GM12878 (cell line): ENCODE measurements around the gene SMG9. TPM values are rescaled to one million over a fixed set of nuclear protein-coding genes. Genes with fewer than 3 reads are reported as not detected.

Experiments used
- ATAC-seq: fragments of 200-7000 bp; cut with Tn5 transposase; 3 replicates; pipeline ENCODE4 v1.9.1; 2020; ENCODE audit warnings: mild to moderate bottlenecking, moderate library complexity
- BruUV-seq: library from RNA; stranded (reverse); fragments of 400-500 nt; replicated peaks from 2 replicates; lab custom pipeline; 2021; lab: Mats Ljungman, UMichigan
- CTCF ChIA-PET: fragments of 300-600 bp; sonication (Branson Sonifier 250); formaldehyde crosslinking; extraction: SDS; loops from one replicate; lab custom pipeline; 2021; ENCODE audit warnings: inconsistent platforms; lab: Yijun Ruan, JAX
- POLR2A ChIA-PET: fragments of 350-600 bp; formaldehyde crosslinking; extraction: SDS; loops from one replicate; lab custom pipeline; 2021; ENCODE audit warnings: inconsistent platforms; lab: Charles Lee
- RAD21 ChIA-PET: fragments of 300-600 bp; sonication (Branson Sonifier 250); formaldehyde crosslinking; loops from one replicate; lab custom pipeline; 2023; ENCODE audit warnings: antibody characterized with exemption; ENCODE audit not compliant: unreplicated experiment; lab: Charles Lee
- SMC1A ChIA-PET: fragments of 300-600 bp; sonication (Branson Sonifier 250); formaldehyde crosslinking; loops from one replicate; lab custom pipeline; 2023; ENCODE audit not compliant: unreplicated experiment, uncharacterized antibody; lab: Charles Lee
- DNase-seq: peaks from one replicate; pipeline ENCODE4 v3.0.0-alpha.2; 2011; ENCODE audit warnings: low read depth, low spot score
- FAIRE-seq: peaks from 3 replicates; lab custom pipeline; 2011; peaks lifted over from hg19 to GRCh38; lab: Jason Lieb, UNC
- H2AFZ ChIP-seq: 2 replicates; pipeline ENCODE4 v1.6.0; 2011; ENCODE audit warnings: low read depth, low read length, control low read depth; ENCODE audit not compliant: control insufficient read depth
- H3K27ac ChIP-seq: 2 replicates; pipeline ENCODE4 v1.5.1; 2011; ENCODE audit warnings: control low read depth; ENCODE audit not compliant: control insufficient read depth, insufficient read depth
- H3K27me3 ChIP-seq, 2 experiments: replicated peaks in 1 of 2; 2 replicates each; pipeline versions ENCODE4 v1.6.0 to v1.6.1; 2011; ENCODE audit warnings: low read length in 1 of 2; ENCODE audit not compliant: control insufficient read depth in 2 of 2, insufficient read depth in 2 of 2
- H3K36me3 ChIP-seq, 2 experiments: 2 replicates each; pipeline ENCODE4 v1.5.1; 2011; ENCODE audit warnings: low read length in 1 of 2; ENCODE audit not compliant: control insufficient read depth in 2 of 2, insufficient read depth in 2 of 2
- H3K4me1 ChIP-seq: 2 replicates; pipeline ENCODE4 v1.6.1; 2011; ENCODE audit warnings: mild to moderate bottlenecking, low read length, moderate library complexity, mixed read lengths; ENCODE audit not compliant: control insufficient read depth, insufficient read depth
- H3K4me2 ChIP-seq: 2 replicates; pipeline ENCODE4 v1.6.0; 2011; ENCODE audit warnings: control low read depth; ENCODE audit not compliant: control insufficient read depth, insufficient read depth
- H3K4me3 ChIP-seq: fragments of 200-600 bp; sonication (generic); 2 replicates; pipeline ENCODE4 v1.5.1; 2016
- H3K79me2 ChIP-seq: 2 replicates; pipeline ENCODE4 v1.6.0; 2011; ENCODE audit warnings: low read length; ENCODE audit not compliant: control insufficient read depth, insufficient read depth
- H3K9ac ChIP-seq: 2 replicates; pipeline ENCODE4 v1.8.0; 2011; ENCODE audit warnings: low read length, control low read depth, mixed read lengths; ENCODE audit not compliant: control insufficient read depth, insufficient read depth
- H3K9me3 ChIP-seq: replicated peaks from 3 replicates; pipeline ENCODE4 v1.5.1; 2011; ENCODE audit warnings: mild to moderate bottlenecking, low read length; ENCODE audit not compliant: control insufficient read depth, insufficient read depth
- H4K20me1 ChIP-seq: 2 replicates; pipeline ENCODE4 v1.6.0; 2011; ENCODE audit not compliant: control insufficient read depth, insufficient read depth
- ATF7 ChIP-seq: fragments of 450-650 bp; IDR thresholded peaks from 2 replicates; pipeline ENCODE4 v1.6.1; 2016; ENCODE audit warnings: low read depth, mild to moderate bottlenecking
- BCLAF1 ChIP-seq: fragments of 450-650 bp; IDR thresholded peaks from 2 replicates; pipeline ENCODE4 v1.6.1; 2017; ENCODE audit warnings: antibody characterized with exemption, mild to moderate bottlenecking, moderate library complexity
- EP300 ChIP-seq, 2 experiments: fragments of 150-350 bp in 1 of 2; IDR thresholded peaks; 2 replicates each; pipeline ENCODE4 v1.6.1; 2011 to 2012; ENCODE audit warnings: low read depth in 2 of 2, low read length in 2 of 2, borderline replicate concordance in 1 of 2, improper control_type of control experiment in 1 of 2, inconsistent platforms in 1 of 2; ENCODE audit not compliant: control insufficient read depth in 1 of 2
- FOXM1 ChIP-seq: IDR thresholded peaks from 2 replicates; pipeline ENCODE4 v1.6.1; 2012; ENCODE audit warnings: low read depth, mild to moderate bottlenecking, inconsistent platforms, low read length, moderate library complexity
- HDGF ChIP-seq: fragments of 450-650 bp; IDR thresholded peaks from 2 replicates; pipeline ENCODE4 v1.6.1; 2016; ENCODE audit warnings: antibody characterized with exemption
- IKZF1 ChIP-seq: fragments of 450-650 bp; conservative IDR thresholded peaks from 2 replicates; pipeline ENCODE4 v1.6.1; 2017; ENCODE audit warnings: antibody characterized with exemption, mild to moderate bottlenecking
- JUNB ChIP-seq: IDR thresholded peaks from 2 replicates; pipeline ENCODE4 v1.6.1; 2016; ENCODE audit warnings: antibody characterized with exemption, mild to moderate bottlenecking
- SIN3A ChIP-seq: IDR thresholded peaks from 2 replicates; pipeline ENCODE4 v1.6.1; 2012; ENCODE audit warnings: low read depth, low read length, improper control_type of control experiment
- SUZ12 ChIP-seq: fragments of 200-600 bp; sonication (generic); IDR thresholded peaks from one replicate; pipeline ENCODE4 v1.6.1; 2018; ENCODE audit warnings: antibody characterized with exemption, mild to moderate bottlenecking; ENCODE audit not compliant: unreplicated experiment
- TARDBP ChIP-seq: IDR thresholded peaks from 2 replicates; pipeline ENCODE4 v1.6.1; 2016; ENCODE audit warnings: borderline replicate concordance
- ZSCAN29 ChIP-seq: fragments of 450-650 bp; IDR thresholded peaks from 2 replicates; pipeline ENCODE4 v1.6.1; 2017; ENCODE audit warnings: mild to moderate bottlenecking, moderate library complexity
- WGBS: methylation state at CpG from one replicate; pipeline ENCODE4 v1.1.6; 2016; ENCODE audit warnings: low lambda C conversion rate; ENCODE audit not compliant: insufficient replicate concordance, insufficient coverage; ENCODE audit errors: missing lambda C conversion rate; 5-methylcytosine and 5-hydroxymethylcytosine counted together
- in situ Hi-C: fragments of 300-500 bp; cut with MboI; formaldehyde crosslinking; loops from 9 replicates; pipeline ENCODE4 v1.14.3; 2018; ENCODE audit warnings: mixed read lengths
- intact Hi-C: fragments of 100-400 bp; cut with micrococcal nuclease; formaldehyde crosslinking; loops from one replicate; pipeline ENCODE4 v1.14.2; 2022; ENCODE audit not compliant: unreplicated experiment
- polyA plus RNA-seq, 11 experiments: library from polyadenylated mRNA; depleted of rRNA in 4 of 11; unstranded in 6 of 11; stranded (reverse) in 5 of 11; fragments of >200 nt; fragmentation: Nextera tagmentation in 4 of 11; fragmentation: Illumina TruSeq in 1 of 11; extraction: Ambion mirVana in 4 of 11; extraction: Trizol in 1 of 11; gene quantifications; 1 replicate in 1 of 11; 2 replicates in 10 of 11; pipeline versions ENCODE4 v1.2.1 to v1.2.3, GENCODE V29; 2011 to 2016; ENCODE audit warnings: inconsistent platforms in 2 of 11, missing spikeins in 2 of 11, low read depth in 1 of 11
- total RNA-seq, 4 experiments: library from RNA; depleted of rRNA in 3 of 4; stranded (reverse); fragments of >200 nt in 3 of 4; fragmentation: Illumina TruSeq in 1 of 4; extraction: Trizol in 1 of 4; gene quantifications; 2 replicates each; pipeline versions ENCODE4 v1.2.1 to v1.2.3, GENCODE V29; 2013 to 2021
- TF ChIP-seq, protein P1 (sequence below): fragments of 450-650 bp; IDR thresholded peaks from 2 replicates; pipeline ENCODE4 v1.6.1; 2018; ENCODE audit warnings: borderline replicate concordance, mild to moderate bottlenecking; ENCODE audit not compliant: partially characterized antibody
- TF ChIP-seq, protein P2 (sequence below): IDR thresholded peaks from 2 replicates; pipeline ENCODE4 v1.6.1; 2012; ENCODE audit warnings: low read depth, low read length, improper control_type of control experiment

SMG9 gene
- total and polyA plus RNA-seq, 10 of the 15 experiments (the other 5 are each of a cell fraction or from before 2014, with no cell fraction given), result 0.69 to 52.2 (median 28.1) TPM

DNA sequence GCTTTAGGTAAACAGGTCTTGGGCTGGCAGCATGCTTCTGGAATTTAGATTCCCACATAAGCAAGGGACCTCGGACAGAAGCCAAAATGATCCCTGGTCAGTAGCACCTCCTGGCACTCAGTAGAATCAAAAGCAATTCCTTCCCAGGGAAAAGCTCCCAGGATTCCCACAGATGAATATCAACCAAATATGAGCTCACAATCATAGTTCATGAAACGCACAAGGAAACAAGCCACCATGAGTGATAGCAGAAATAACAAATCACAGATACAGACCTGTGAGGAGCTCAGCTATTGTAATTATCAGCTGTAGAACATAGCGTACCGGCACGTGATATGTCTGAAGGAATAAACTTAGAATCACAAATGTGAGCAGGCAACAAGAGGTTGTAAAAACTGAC lies 63.0 kb downstream of the SMG9 start:
- DNase-seq (no peak), ATAC-seq (no peak), FAIRE-seq (no peak)
- in situ Hi-C loops, result no loop called here
- Histone ChIP-seq H3K9me3 (peaks cover 8% of the 10 kb centered on the region; the same call in 2 of the 3 replicates), H3K27me3 (no peaks in the 10 kb centered on the region), H3K36me3 (no peaks in the 10 kb centered on the region), H2AFZ (no peak overlapping the region), H3K4me1 (no peaks in the 10 kb centered on the region), H3K4me2 (no peak overlapping the region), H3K9ac (no peak overlapping the region), H4K20me1 (no peaks in the 10 kb centered on the region), H3K4me3 (no peak overlapping the region), H3K79me2 (no peaks in the 10 kb centered on the region), H3K27ac (no peak overlapping the region)
- ChIA-PET RAD21 (no interaction called here), CTCF (no interaction called here), SMC1A (interaction anchor here (0.7 kb wide), 1 partner anchor 434 kb away, joined by 3 read pairs; no protein-coding TSS in a partner anchor), POLR2A (no interaction called here)
- TF ChIP-seq HDGF, result no peak
- TF ChIP-seq, protein P1, sequence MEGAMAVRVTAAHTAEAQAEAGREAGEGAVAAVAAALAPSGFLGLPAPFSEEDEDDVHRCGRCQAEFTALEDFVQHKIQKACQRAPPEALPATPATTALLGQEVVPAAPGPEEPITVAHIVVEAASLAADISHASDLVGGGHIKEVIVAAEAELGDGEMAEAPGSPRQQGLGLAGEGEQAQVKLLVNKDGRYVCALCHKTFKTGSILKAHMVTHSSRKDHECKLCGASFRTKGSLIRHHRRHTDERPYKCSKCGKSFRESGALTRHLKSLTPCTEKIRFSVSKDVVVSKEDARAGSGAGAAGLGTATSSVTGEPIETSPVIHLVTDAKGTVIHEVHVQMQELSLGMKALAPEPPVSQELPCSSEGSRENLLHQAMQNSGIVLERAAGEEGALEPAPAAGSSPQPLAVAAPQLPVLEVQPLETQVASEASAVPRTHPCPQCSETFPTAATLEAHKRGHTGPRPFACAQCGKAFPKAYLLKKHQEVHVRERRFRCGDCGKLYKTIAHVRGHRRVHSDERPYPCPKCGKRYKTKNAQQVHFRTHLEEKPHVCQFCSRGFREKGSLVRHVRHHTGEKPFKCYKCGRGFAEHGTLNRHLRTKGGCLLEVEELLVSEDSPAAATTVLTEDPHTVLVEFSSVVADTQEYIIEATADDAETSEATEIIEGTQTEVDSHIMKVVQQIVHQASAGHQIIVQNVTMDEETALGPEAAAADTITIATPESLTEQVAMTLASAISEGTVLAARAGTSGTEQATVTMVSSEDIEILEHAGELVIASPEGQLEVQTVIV, result no peak
- TF ChIP-seq JUNB, result no peak
- TF ChIP-seq FOXM1, result no peak
- no peak for TF ChIP-seq ZSCAN29
- TF ChIP-seq IKZF1, result no peak
- TF ChIP-seq, protein P2, sequence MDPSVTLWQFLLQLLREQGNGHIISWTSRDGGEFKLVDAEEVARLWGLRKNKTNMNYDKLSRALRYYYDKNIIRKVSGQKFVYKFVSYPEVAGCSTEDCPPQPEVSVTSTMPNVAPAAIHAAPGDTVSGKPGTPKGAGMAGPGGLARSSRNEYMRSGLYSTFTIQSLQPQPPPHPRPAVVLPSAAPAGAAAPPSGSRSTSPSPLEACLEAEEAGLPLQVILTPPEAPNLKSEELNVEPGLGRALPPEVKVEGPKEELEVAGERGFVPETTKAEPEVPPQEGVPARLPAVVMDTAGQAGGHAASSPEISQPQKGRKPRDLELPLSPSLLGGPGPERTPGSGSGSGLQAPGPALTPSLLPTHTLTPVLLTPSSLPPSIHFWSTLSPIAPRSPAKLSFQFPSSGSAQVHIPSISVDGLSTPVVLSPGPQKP, result no peak
- TF ChIP-seq BCLAF1, result no peak
- TF ChIP-seq SUZ12, result no peak
- no peak for TF ChIP-seq ATF7
- no peak for TF ChIP-seq SIN3A
- no peak for TF ChIP-seq TARDBP
- no peak for TF ChIP-seq EP300 (IDR thresholded peaks at IDR 0.05; ENCODE audit: borderline replicate concordance in 1 of 2, control insufficient read depth in 1 of 2, low read depth in 2 of 2, low read length in 2 of 2)
- WGBS, result 60% methylated on average over 5 of the region's 5 CpGs
- intact Hi-C loops, result no loop called here
- no TSS peak for BruUV-seq
